GM13977 (cell line): ENCODE data around the gene ZCCHC24.

Experiments
- DNase-seq: peaks from one replicate; pipeline ENCODE4 v3.0.0; 2012; ENCODE audit warnings: low spot score
- in situ Hi-C: fragments of 300-500 bp; cut with MboI; formaldehyde crosslinking; loops from one replicate; pipeline ENCODE4 v1.12.0; 2022; ENCODE audit warnings: low sequenced_read_pairs, low pct_unique_long_range_greater_than_20kb, mixed read lengths, inconsistent platforms; ENCODE audit not compliant: unreplicated experiment
- TF ChIP-seq, protein P1 (sequence below): IDR thresholded peaks from 2 replicates; pipeline ENCODE4 v1.5.1; 2012; ENCODE audit warnings: mild to moderate bottlenecking, control low read depth; ENCODE audit not compliant: insufficient read depth; ENCODE audit errors: extremely low read depth, missing control alignments

Gene ZCCHC24

DNA sequence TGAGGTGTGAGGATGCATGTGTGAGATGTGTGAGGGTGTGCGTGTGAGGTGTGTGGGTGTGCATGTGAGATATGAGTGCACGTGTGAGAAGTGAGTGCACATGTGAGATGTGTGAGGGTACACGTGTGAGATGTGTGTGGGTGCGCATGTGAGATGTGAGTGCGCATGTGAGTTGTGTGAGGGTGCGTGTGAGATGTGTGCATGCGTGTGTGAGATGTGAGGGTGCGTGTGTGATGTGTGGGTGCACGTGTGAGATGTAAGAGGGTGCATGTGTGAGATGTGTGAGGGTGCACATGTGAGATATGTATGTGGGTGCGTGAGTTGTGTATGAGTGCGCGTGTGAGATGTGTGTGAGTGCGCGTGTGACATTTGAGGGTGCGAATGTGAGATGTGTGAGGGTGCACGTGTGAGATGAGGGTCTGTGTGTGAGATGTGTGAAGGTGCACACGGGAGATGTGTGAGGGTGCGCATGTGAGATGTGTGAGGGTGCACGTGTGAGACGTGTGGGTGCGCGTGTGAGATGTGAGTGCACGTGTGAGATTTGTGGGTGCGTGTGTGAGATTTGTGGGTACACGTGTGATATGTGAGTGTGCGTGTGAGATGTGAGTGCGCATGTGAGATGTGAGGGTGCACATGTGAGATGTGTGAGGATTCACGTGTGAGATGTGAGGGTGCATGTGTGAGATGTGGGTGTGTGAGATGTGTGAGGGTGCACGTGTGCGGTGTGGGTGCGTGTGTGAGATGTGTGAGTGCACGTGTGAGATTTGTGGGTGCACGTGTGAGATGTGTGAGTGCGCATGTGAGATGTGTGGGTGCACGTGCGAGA is 67.7 kb downstream of the ZCCHC24 start:
- DNase-seq = no peak
- in situ Hi-C loops = no loop called here
- TF ChIP-seq, protein P1, sequence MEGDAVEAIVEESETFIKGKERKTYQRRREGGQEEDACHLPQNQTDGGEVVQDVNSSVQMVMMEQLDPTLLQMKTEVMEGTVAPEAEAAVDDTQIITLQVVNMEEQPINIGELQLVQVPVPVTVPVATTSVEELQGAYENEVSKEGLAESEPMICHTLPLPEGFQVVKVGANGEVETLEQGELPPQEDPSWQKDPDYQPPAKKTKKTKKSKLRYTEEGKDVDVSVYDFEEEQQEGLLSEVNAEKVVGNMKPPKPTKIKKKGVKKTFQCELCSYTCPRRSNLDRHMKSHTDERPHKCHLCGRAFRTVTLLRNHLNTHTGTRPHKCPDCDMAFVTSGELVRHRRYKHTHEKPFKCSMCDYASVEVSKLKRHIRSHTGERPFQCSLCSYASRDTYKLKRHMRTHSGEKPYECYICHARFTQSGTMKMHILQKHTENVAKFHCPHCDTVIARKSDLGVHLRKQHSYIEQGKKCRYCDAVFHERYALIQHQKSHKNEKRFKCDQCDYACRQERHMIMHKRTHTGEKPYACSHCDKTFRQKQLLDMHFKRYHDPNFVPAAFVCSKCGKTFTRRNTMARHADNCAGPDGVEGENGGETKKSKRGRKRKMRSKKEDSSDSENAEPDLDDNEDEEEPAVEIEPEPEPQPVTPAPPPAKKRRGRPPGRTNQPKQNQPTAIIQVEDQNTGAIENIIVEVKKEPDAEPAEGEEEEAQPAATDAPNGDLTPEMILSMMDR = no peak

GRCh38 chr10:79376751-79377556 is 68.5 kb downstream of the ZCCHC24 start:
- no peak for DNase-seq
- TF ChIP-seq, protein P1 = no peak
- in situ Hi-C loops = no loop called here

DNA sequence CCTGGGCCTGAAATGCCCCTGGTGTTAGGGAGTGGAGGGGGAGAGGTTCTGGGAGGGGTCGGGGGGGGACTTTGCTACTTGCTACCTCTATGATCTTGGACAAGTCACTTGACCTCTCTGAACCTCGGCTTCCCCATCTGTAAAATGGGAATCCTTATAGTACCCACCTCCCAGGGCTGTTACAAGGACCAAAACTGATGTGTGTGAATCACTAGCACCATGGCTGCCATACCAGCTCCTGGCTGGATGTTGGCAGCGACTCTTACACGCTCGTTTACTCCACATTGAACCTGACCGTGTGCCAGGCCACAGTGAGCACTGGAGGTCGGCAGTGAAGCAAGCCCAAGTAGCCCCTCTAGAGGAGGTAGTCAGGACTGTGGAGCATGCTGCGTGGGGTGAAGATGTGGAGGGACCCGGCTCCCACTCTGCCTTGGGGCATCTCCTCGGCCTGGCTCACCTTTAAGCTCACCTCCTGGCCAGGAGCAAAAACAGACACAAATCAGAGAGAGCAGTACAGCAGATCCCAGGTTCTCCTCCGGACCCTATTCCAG is 69.3 kb downstream of the ZCCHC24 start:
- DNase-seq = no peak
- TF ChIP-seq, protein P1 = no peak
- in situ Hi-C loops = no loop called here

- TF ChIP-seq, protein P1 = no peak
- DNase-seq = no peak
- in situ Hi-C loops = no loop called here
Observed at GRCh38 chr10:79375321-79376077, 69.9 kb downstream of the ZCCHC24 start.

- TF ChIP-seq, protein P1 = peak; percentile 97
- in situ Hi-C loops = no loop called here
- peak; percentile 86 for DNase-seq
Observed at GRCh38 chr10:79374312-79375191, 70.9 kb downstream of the ZCCHC24 start.
